NCI-H446 treated with DMSO at 0.1 percent for 48 hours (cell line): ENCODE data around the gene TTLL6.

Experiments
- DNase-seq: peaks from one replicate; lab custom pipeline; 2025; lab: John Stamatoyannopoulos, UW

TTLL6 gene

DNA sequence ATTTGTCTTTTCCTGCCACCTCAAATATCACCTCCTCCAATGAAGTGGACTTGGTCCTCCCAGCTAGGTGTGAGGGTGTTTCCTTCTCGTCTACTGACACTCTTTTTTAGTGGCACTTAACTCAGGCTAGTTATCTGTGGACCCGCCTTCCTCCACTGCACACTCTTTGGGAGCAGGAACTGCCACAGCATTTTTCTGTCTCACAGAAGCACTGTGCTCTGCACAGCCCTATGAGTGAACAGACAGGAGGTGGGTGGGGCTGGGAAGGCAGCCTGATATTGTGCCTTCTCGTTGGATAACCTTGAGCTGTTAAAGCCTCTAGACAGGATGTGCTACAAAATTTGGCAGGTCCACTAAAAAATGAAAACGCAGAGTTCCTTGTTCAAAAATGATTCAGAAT, 56.6 kb downstream of the TTLL6 start:
- no peak for DNase-seq

DNA sequence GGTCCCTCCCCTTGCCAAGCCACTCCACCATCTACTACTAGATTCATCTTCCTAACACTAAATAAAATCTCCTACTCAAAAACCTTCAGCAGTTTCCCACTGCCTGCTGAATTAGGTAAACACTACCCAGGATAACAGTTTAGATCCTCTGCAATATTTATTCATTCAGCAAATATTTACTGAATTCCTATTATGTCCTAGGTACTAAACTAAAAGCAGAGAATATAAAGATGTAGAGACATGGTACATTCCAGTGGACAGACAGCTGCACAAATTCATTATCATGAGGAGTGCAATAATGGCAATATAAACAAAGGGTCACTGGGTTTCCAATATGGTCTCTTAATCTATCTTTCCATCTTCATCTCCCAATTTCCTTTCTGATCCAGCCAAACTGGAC, 57.7 kb downstream of the TTLL6 start:
- no peak for DNase-seq

DNA sequence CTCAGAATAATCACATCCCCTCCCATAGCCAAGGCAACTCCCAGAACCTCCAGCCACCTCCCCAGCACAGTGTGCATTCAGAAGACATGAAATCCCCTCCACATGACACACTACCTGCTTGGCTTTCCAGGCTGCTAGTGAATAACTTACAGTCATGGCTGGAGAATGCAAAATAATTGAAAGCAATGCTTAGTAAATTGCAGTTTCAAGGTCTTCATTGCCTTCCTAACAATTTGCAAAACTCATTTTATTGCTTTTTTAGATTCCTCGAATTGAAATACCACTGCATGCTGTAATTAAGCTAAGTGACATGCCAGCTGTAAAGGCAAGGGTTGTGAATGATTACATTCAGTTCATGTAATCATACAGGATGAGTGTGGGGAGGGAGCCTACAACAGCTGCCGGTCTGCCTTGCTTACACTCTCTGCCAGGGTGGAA, 59.5 kb downstream of the TTLL6 start:
- no peak for DNase-seq

DNA sequence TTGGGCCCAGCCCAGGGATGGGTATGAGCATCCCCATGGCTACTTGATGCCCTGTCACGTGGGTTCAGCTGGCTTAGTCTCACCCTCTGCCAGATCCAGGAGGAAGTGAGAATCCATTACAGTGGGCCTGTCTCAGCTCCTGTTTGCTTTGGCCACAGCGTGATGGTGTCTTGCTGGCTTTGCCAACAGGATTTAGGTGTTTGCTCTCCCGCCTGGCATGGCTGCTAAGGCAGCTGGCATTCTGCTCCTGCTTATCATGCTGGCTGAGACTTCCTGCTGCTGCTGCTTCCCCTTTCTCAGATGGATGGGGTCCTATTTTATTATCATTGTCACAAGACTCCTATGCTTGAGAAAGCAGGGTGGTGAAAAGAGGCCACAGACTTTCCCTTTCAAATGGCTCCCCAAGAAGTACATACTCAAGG, 60.2 kb downstream of the TTLL6 start:
- DNase-seq = no peak

DNA sequence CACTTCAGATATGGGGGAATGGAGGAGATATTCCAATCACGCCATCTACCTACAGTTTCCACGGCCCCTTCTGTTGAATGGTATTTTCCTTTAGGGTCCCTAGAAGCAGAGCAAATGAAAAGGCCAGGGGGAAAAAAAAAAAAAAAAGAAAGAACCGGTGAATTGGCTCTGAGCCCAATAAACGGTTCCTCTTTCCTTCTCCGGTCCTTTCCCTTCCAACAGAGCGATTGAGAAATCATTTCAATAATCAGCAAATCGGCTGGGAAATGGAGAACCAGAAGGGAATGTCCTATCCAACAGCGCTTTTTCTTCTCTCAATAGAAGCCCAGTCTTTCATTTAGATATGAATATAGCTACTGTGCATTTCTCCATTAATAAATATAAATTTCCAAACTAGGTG, 61.7 kb downstream of the TTLL6 start:
- DNase-seq = no peak

DNA sequence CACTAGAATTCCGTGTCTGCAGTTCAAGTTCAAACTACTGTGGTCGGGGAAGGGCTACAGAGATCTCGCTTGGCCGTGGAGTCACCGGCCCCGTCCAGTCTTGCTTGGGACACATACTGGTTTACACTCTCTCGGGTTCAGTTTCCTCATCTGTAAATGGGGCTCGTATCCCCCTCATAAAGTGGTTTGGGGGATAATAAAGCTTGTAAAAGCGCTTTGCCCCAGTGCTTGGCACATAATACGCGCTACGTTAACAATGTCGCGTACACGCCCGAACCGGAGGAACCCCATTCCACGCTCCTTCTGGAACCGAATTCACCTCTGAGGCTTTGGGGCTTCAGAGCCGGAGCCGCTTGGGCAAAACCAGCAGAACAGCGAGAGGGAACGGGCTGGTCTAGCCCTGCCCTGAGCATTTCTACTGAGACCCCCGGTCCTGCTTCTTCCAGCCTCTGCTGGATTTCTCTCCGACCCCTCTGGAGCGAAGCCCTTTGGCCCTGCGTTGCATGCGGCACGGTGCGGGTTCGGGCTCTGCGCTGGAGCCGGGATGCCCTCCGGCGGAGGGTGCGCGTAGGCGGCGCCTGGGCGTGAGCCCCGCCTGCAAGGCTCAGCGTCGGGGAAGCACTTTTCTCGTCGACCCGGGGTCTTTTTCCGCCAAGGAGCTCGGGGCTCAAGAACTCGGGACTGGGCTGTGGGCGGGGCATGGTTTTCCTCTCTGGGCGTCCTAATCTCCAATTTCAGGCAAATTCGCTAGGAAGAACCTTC, 62.3 kb downstream of the TTLL6 start:
- DNase-seq = no peak

DNA sequence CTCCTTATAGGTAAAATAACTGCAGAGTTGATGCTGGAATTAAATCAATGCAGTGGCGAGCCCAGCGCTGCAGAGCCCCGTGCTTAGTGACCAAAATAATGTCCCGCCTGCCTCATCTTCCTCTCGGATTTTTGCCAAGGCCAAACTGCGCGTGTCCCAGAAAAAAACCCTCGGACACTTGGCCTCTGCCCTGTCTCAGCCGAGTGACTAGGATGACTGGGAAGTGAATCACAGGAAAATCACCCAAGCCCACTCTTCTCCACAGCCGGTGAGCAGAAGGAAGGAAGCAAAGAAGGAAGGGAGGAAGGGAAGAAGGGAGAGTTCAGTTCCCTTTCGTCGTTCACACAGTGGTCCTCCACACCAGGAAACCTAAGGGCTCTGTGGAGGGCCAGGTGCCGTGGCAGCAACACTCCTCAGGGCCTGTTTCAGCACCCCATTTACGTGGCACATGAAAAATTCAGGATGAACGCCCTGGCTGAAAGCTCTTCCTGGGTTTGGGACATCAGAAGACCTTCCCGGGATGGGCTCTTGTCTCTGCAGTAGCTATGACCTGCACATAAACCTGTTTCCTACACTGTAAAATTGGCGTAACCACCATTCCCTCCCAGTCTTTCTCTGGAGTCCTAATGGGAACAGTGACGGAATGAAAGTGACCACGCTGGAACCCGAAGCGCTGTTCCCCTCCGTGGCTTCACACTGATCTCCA, 63.1 kb downstream of the TTLL6 start:
- DNase-seq = no peak

DNA sequence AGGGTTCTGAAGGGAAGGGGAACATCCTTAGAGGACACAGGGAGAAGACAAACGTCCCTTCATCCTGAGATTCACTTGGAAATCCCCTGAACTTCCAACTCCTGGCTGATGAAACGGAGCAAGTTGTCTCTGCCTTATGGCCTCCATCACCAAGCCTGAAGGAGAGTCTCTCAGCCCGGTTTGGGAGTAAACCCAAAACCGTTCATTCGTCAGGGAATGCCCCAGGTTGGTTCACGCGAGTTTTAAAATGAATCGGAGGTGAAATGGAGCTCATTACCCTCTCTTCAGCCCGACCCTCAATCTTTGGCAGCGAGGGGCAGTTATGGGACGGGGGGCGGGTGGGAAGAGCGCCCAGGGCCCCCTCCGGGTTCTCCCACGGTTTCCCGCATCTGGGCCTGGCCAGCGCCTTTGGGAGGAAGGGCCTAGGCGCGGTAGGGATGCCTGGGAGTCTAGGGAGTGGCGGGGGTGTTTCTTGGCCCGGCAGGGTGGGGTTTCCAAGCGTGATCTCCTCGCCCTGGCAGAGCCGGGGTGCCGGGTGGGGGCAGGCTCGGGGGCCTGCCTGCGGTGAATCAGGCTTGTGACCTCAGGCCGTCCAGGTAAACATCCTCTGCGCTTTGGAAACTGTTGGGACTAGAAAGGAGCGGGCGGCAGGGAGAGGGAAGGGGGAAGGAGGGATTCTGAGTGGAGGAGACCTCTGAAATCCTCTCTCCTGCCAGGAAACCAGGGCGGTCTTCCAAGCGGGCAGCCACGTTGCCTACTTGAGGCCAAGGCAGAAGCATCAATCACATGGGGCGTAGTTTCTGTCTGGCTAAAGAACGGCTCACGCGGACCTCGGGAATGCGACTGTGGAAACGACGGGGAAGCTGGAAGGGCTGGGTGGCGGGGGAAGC, 64.4 kb downstream of the TTLL6 start:
- DNase-seq = no peak

DNA sequence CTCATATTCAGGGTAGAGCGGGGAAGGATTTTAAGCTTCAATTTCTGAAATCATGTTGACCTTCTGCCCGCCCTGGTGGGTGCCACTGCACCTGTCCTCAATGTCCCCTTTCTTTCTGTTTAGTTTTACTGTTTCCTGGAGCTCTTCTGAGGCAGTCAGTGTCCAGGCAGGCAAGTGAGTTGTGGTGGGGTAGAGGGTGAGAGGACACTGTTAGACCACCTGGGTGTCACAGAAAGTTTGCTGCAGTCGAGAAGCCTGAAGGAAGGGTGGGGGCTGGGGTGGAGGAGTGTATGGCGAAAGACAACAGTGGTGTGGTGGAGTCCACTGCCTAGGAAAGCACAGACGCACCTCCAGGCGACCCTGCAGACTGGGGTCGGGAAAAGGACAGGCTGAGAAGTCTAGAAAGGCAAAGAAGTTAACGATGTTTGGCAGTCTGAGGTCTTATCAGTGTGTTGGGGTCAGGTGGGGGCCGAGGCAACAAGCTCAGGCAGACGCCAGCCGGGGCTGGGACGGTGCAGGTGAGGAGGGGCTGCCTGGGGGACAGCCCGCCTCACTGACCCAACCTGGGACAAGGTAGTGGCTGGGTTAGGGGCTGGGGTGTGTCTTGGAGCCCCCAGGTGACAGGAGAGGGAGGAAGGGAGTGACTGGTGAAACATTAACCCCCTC, 65.2 kb downstream of the TTLL6 start:
- DNase-seq = no peak

DNA sequence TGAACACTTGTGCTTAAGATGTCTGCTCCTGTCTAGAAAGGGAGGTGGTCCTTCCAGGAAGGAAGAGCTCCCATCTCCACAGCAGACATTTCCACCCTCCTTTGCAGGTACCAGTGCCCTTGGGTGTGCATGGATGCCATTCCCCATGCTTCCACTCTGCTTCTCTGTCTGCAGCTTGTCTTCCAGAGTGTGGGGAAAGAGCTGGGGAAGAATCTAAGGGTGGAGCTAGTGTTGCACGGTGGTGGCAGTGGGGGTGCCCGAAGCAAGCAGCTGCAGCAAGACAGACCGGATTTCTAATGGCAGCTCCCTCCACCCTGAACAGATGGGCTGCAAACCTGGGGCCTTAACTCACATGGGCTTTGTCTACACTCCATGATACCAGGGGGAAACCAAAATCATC, 65.9 kb downstream of the TTLL6 start:
- DNase-seq = no peak

DNA sequence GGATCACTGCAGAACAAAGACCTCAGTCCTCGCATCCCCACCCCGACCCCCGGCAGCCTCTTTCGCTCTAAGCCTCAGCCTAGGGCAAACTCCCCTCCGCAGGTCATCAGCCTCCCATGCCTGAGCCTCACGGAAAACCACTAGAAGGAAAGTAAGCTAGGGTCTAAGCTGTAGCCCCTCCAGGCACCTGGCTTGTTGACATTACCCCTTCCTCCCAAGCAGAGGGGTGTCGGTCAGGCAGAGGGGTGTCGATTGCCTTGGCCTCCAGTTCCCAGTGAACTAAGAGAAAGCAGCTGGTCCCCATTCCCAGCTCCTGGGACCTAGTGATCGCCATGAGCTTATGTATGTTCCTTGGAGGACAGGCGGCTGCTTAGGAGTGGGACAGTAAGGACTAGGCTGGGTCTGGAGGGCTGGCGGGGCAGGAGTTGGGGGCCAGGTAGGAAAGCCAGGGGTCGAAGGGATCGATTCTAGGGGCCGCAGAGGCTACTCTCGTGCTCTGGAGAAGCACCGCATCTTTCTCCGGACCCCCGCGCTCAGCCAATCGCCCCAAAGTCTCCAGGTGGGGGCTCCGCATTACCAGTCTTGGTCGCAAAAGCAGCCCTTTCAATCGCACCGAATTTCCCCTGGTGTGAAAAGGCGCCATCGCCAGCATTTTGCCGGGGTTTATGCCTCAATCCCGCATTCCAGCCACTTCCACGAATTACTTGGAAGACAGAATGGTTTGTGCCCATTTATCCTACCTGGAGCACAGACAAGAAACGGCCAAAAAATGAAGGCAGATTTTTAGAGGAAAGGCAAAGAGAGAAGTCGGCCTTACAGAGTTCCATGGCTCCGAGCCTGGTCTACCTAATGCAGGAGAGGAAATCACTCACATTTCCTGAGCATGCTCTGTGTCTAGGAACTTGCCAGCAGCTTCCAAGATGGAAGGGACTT, 67.1 kb downstream of the TTLL6 start:
- no peak for DNase-seq

DNA sequence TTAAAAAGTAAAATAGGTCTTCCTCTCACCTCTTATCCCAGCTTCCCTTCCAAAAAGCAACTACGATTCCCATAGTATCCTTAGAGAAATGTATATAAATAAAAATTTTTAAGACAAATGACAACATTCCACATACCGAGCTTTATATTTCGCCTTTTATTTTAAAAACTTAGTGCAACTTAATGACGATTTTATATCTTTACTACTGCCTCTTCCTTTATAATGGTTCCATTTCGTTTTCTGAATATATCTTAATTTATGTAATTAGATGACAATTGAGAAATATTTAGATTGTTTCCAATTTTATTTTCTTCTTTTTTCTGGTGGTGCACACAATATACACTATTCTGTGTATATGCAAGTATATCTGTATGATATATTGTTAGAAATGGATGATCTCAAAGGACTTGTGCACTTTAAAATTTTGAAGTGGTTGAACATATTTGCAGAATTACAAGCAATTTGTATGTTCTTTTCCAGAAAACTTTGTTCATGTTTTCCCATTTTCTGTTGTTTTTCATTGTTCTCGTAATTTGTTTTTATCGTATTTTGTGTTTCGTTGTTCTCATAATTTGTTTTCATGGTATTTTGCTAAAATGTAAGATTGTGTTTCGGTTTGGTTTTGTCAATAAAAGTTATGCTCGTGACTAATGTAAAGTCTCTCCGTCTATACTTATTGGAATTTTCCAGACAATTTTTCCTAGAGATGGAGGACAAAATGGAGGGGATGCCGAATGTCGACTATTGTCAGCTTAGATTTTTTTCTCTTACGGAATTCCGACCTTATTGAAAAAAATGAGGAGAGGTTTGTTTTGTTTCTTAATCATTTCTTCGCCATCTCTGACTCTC, 68.1 kb downstream of the TTLL6 start:
- DNase-seq = no peak

DNA sequence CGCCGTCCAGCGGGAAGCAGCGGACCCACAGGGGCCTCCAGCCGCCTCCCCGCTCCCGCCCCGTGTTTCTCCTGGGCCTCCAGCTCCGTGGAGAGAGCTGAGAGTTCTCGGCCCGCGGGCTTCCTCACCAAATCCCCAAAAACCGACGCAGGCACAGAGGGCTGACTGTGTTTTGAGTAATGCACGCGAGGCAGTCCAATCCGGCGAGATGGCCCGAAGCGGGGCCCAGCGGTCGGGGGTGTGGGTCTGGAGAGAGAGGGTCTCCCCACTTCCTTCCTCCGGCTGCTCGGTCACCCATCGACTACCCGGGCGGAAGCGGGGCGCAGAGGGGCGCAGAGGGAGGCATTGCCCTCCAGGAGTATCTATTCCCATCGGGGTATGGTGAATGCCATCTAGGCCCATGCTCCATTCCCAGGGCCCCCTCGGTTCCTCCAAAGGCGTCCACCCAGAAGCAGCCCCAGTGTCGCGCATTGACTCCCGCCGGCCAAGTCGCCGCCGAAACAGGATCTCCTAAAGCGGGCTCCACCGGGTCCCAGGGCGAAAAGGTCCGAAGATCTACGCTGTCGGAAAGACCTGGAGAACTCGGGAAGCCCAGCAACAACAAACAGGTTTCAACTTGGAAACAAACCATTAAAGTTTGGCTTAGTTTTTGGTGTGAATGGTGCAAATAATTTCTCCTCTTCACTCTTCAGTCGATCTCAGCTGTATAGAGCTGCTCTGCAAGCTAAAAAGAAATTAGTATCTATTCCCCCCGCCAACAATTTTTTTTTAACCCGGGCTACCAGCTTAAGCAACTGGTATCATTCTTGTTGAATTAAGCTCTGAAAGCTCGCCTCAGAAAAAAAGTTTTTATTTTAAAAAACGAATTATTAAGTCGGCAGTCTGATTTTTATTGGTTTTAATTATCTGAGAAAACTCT, 69.3 kb downstream of the TTLL6 start:
- DNase-seq = no peak

DNA sequence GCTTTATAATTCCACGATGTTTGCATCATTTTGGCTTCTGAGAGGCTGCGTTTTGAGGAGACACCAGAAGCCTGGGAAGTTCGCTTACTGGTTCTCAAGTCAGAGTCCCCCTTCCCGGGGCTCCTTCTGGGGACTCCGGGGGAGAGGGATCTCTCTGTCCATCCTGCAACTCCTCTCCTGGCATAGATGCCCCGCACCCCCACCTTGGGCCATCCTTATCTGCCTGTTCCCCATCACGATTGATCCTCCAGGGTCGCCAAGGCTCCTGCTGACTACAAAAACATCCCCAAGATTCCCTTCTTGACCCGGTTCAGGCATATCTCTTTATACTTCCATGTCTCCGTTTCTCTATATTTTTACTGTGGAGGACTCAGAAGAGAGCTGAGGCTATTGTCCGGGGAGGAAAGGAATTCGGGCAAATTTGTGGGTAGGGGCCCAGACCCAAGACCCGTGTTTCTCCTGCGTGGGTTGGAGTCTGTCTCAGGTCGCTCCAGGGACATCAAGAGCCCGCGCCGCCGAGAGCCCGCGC, 70.0 kb downstream of the TTLL6 start:
- no peak for DNase-seq

DNA sequence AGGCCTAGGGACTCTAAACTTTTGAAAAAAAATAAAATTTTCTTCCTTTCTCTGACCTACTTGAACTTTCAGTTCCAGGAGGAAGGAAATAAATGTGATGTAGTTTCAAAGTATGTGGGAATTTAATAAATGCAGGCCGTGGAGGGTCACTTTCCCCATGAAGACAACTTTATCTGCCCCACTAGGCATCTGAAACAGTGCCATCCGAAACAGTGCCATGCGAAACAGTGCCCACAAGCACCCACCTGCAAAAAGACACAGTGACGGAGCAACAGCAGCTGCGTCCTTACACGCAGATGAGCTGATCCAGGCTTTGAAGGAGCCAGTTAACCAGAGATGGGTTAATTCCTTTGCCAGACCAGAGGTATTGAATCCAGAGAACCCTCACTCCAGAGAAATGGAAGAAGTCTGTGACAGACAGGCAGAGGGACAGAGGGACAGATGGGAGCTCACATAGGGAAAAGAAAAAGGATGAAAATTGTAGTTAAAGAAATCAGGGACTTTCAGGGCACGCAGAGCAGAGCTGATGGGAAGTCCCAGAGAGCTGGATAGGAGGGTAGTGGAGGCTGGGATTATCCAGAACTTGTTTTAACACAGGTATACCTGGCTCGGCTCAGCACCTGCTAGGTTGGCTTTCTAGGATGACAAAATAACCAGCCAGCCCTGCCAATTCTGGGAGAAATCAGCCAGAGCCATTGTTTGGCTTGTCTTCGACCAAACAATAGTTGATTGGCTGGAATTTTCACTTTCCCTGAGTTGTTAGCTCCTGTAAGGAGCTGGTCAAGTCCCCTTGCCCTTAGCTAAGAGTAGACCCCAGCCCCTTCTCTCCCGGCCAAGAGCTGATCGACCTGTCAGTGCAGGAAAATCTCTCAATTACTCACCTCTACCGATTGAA, 71.4 kb downstream of the TTLL6 start:
- no peak for DNase-seq

DNA sequence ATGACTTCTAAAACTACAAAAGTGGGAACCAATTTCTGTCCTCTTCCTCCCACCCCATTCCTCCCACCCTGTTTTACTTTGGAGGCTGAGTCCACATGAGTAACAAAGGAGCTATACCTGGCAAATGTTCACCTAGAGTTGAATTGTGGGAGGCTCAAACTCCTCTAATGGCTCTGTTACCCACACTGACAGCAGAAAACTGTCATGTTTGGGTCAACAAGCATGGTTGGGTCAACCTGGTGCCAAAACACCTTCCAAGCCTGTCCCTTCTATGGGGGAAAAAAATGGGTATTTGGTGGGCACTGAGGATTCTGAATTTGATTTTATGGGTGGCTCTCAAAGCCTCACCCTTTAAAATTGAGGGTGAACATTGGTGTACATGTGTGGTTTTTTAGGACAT, 76.5 kb downstream of the TTLL6 start:
- no peak for DNase-seq

DNA sequence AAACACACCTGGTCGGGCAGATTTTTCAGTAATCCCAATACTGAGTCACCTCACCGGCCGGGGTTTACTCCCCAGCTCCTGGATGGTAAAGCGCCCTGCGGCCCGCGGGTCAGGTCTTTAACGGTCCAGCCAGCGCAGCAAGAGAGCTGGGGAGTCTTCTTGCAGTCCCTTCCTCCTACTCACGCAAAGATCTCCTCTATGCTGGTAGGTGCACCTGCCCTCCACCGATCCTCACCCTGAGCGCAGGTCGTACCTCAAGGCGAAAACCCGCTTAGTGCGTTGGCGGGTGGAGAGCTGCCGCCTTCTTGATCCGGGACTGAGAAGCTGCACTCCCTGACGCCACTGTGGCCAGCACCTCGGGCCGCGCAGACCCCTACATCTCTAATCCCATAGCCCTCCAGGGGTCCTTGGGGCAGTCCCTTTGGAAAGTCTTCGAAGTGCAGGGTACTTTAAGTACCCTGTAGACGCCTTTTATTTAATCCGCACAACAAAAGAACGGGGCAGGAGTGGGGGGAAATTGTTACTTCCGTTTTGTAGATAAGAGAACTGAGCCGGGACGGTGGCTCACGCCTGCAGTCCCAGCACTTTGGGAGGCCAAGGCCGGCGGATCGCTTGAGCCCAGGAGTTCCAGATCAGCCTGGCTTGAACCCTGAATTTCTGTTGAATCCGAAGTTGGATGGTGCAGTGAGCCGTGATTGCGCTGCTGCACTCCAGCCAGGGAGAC, 78.1 kb downstream of the TTLL6 start:
- DNase-seq = no peak
